Tongue (tissue), 2 donors: Measurements from ENCODE around the gene ATP6AP2. TPM values are rescaled to one million over a fixed set of nuclear protein-coding genes. Genes with fewer than 3 reads are reported as not detected.
"Not testable (repeated sequence)": the region's sequence is repeated elsewhere in the genome, so short reads cannot be mapped to it uniquely, and the experiment has no call there.

Source experiments
- DNase-seq: peaks from one replicate; pipeline ENCODE4 v3.0.0-alpha.2; 2015
- total RNA-seq: library from RNA; depleted of rRNA; stranded (reverse); fragments of >200 nt; gene quantifications from one replicate; pipeline ENCODE4 v1.2.3, GENCODE V29; 2014

ATP6AP2 gene
- total RNA-seq, 1 donor from 2014 or later = 96.7 TPM

DNA sequence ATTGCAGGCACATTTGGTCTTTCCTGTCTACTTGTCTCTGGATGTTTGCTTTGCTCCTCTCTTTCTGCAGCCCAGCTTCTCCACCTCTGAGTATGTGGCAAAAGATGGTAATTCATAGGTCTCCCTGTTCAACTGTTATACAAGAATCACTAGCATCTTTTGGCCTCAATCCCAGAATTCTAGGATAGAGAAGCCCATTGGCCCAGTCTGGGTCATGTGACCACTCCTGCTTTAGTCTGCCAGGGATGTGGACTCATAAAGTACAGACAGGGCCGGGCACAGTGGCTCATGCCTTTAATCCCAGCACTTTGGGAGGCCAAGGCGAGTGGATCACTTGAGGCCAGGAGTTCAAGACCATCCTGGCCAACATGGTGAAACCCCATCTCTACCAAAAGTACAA is 5.4 kb upstream of the ATP6AP2 start:
- not testable (repeated sequence) for DNase-seq

DNA sequence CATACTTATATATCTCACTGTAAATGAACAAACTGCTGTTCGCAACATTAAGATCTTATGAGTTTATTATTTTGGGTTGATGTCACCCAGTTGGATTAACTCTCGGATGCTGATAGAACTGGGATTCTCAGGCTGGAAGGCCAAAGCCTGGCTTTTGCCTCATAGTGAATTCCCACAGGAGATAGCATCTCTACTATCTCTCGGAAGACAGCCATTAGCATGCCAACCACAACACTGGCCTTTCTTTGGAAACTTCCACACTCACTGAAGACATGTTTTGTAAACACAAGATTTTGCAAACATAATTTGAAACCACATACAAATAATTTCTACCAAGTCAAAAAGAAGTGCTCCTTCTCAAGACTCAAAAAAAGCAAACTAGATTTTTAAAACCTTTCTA is 4.5 kb upstream of the ATP6AP2 start:
- no peak for DNase-seq

DNA sequence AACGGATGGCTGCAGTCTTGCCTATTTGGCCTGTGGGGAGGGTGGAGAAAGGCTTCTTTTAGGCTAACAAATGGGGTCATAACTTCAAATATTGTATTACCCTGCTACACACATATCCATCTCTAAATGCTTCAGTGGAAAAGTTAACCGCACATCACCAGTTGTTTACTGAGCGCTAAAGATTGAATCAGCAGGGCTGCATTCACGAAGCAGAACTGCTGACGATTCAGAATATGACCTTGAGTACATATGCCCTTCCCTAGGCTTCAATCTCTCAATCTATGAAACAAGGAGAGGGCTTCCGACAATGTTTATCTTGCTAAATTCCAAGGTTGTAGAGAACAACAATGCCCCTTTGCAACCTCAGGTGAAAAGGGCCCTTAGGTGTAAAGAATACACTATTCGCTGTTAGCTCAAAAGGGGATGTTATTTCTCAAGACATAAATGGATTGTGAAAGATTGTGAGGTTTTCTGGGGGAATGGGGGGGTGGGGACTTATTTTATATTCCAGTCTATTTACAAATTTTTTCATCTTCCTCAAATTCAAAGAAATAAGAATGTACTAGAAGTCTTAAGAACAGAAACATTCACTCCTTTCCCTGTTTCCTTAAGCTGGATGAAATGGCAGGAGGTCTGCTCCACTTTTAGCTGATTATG is 2.6 kb upstream of the ATP6AP2 start:
- no peak for DNase-seq

GRCh38 chrX:40579141-40579540 is 1.6 kb upstream of the ATP6AP2 start:
- DNase-seq = no peak

DNA sequence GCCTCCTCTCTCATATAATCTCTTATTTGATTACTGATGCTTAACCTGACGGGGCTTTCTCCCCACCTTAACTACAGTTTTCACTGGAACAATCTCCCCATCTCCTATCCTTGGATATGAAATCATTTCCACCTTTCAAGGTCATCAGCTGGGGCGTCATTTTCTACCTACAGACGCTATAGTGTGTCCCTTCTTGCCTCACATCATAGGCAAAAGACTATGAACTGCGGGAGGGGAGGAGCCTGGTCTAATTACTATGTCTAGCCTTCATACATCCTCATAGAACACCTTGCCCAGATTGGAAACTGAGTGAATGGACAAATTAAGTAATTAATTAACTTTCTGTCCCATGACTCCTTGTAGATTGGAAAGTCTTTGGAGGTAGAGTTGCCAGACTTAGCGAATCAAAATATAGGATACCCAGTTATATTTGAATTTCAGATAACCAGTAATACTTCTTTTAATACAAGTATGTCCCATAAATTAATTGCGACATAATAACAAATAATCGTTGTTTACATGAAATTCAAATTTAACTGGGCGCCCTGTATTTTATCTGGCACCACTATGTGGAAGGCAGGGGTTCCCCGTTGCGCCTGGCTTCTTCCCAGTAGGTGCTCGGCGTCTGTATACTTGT is 752 bp upstream of the ATP6AP2 start:
- no peak for DNase-seq

DNA sequence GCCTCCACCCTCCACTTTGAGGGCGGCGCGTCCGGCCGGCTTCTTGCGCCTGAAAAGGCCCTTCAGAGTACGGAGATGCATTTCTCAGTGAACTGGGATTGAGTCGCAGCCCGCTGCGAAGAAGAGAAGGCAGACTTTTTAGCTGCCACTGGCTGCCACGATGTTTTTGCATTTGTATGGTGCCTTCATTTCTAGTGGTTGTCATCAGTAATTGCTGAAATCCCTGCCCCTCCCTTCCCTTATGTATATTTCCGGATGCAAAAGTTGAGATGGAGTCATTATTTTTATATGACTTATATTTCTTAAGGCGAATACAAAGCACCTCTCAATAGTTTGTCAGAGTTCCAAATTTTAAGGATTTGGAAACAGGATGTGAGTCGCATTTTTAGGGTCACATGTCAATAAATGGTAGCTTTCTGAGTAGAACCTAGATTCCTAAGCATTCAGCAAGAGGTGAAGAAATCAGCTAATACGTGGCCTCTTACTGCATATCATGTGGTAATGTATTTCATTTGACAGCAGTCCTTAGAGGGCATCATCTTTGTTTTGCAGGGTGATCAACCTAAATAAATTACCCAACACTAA is 658 bp downstream of the ATP6AP2 start:
- DNase-seq = peak; percentile 21

DNA sequence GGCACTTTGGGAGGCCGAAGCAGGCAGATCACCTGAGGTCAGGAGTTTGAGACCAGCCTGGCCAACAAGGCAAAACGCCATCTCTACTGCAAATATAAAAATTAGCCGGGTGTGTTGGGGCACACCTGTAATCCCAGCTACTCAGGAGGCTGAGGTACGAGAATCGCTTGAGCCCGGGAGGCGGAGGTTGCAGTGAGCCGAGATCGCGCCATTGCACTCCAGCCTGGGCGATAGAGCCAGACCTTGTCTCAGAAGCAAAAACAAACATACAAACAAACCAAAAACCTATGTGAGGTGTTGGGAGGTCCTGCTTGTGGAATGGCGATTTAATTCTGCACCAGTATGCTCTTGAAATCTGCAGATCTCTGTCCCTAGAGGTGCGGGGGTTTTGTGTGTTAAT is 1.4 kb downstream of the ATP6AP2 start:
- DNase-seq = not testable (repeated sequence)

GRCh38 chrX:40582811-40583210 is 2.0 kb downstream of the ATP6AP2 start:
- DNase-seq = no peak

- DNase-seq = not testable (repeated sequence)
These were observed 6.9 kb downstream of the ATP6AP2 start for GRCh38 chrX:40587623-40588022.

- not testable (repeated sequence) for DNase-seq
These were observed 9.0 kb downstream of the ATP6AP2 start for GRCh38 chrX:40589616-40590321.

DNA sequence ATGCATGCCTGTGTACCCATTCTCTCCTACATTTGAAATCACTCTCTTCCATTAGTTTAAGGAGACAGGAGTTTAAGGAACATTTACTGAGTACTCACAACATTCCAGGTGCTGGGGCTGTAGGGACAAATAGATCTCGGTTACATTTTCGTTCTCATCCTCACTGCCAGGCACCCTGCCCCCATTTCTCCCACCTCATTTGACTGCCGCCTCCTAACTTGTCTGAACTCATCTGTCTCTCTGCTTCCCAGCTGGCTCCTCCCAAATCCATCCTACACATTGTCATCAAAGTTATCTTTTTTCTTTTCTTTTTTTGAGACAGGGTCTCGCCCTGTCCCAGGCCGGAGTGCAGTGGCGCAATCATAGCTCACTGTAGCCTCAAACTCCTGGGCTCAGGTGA is 22.7 kb downstream of the ATP6AP2 start:
- DNase-seq = no peak

GRCh38 chrX:40607381-40607780 is 26.6 kb downstream of the ATP6AP2 start:
- no peak for DNase-seq

GRCh38 chrX:40612511-40612910 is 31.7 kb downstream of the ATP6AP2 start:
- no peak for DNase-seq

DNA sequence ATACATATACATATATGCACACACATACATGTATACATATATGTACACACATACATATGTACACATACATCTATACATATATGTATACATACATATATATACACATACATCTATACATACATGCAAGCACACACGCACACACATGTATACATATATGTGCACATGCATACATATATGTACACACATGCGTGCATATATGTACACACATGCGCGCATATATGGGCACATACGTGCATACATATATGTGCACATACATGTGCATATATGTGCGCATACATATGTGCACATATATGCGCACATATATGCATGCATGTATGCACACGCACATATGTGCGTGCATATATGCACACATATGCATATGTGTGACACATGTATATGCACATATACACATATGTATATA is 35.2 kb downstream of the ATP6AP2 start:
- no peak for DNase-seq

- no peak for DNase-seq
These were observed 36.8 kb downstream of the ATP6AP2 start for GRCh38 chrX:40617566-40617965.

GRCh38 chrX:40622479-40623138 is 41.8 kb downstream of the ATP6AP2 start:
- DNase-seq = no peak

- no peak for DNase-seq
These were observed 42.4 kb downstream of the ATP6AP2 start, which contains the start of gene MPC1L for GRCh38 chrX:40623139-40623536. Gene MPC1L, plus strand, starts transcription at chrX:40623428. Its CDS starts 138 bp downstream, at chrX:40623566.

- DNase-seq = no peak
These were observed 42.9 kb downstream of the ATP6AP2 start for GRCh38 chrX:40623665-40624064.

DNA sequence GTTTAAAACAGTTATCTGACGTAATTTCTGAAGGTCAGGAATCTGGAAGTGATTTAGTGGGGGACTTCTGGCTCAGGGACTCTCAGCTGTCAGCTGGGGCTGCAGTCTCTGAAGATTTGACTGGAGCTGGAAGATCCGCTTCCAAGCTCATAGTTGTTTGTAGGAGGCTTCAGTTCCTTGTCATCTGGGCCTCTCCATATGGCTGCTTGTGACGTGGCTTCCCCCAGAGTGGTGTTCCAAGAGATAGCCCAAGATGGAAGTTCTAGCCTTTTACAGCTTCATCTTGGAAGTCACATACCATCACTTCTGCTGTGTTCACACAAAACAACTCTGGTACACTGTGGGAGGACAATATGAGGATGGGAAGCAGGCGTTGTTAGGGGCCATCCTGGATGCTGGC is 44.5 kb downstream of the ATP6AP2 start:
- no peak for DNase-seq

- no peak for DNase-seq
These were observed 47.7 kb downstream of the ATP6AP2 start for GRCh38 chrX:40628506-40628905.

- DNase-seq = no peak
These were observed 51.4 kb downstream of the ATP6AP2 start for GRCh38 chrX:40632199-40632598.

- no peak for DNase-seq
These were observed 56.9 kb downstream of the ATP6AP2 start for GRCh38 chrX:40637687-40638086.

DNA sequence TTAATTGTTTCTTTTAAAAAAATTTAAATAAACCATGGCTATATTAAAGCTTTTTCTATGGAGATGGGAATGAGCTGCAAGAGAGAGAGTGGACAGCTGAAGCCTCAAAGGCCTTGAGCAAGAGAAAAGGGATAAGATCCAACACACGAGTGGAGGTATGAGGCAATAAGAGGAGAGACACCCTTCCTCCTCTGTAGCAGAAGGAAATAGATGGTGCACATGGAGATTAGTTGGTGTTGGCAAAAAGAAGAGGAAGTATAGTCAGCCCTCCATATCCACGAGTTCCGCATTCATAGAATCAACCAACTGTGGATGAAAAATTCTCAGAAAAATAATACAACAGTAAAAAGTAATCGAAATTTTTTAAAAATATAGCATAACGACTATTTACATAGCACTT is 63.4 kb downstream of the ATP6AP2 start:
- no peak for DNase-seq
